ENCODE data around the gene HDAC3. TPM values are rescaled to one million over a fixed set of nuclear protein-coding genes. Genes with fewer than 3 reads are reported as not detected.

HDAC3 gene
- 10 to 100 TPM; 24.5 to 39.0 (median 32.2) TPM for total RNA-seq
- polyA plus RNA-seq, result 10 to 100 TPM; 33.3 TPM
- long read RNA-seq, donor 1, transcript HDAC3-201 (15 exons, 1,959 nt), result major isoform, 65 of 95 reads
- long read RNA-seq, donor 1, partial matches to known transcripts, result 8 of 95 reads
- long read RNA-seq, donor 1, other reads (novel, unspliced or antisense), result 18 of 95 reads
- long read RNA-seq, donor 2, transcript HDAC3-201 (15 exons, 1,959 nt), result major isoform, 195 of 242 reads
- long read RNA-seq, donor 2, partial matches to known transcripts, result 21 of 242 reads
- long read RNA-seq, donor 2, other reads (novel, unspliced or antisense), result 24 of 242 reads
- long read RNA-seq, donor 3, transcript HDAC3-201 (15 exons, 1,959 nt), result major isoform, 46 of 64 reads
- long read RNA-seq, donor 3, partial matches to known transcripts, result 2 of 64 reads
- long read RNA-seq, donor 3, other reads (novel, unspliced or antisense), result 16 of 64 reads

GRCh38 chr5:141636413-141637122 is at the start of gene HDAC3, which contains the start of gene RELL2:
TSS of gene HDAC3 (minus strand) at chr5:141636849. CDS start at chr5:141636790, 59 bp downstream.
TSS of gene RELL2 (plus strand) at chr5:141636997. CDS start at chr5:141638226, 1,229 bp downstream.
- H3K9me3 ChIP-seq, result no peaks in the 10 kb centered on the region
- ATAC-seq (peak; percentile 91 to 98 (median 97)), DNase-seq (peak; percentile 94 to 97 (median 95))
- H3K4me3 ChIP-seq, result peak within 1 kb of the TSS; percentile 45 to 97 (median 78)
- TF ChIP-seq POLR2A (IDR thresholded peaks at IDR 0.05) (peak; percentile 63 to 97), CTCF (IDR thresholded peaks at IDR 0.05) (no peak)
- peaks cover 0 to 27% (median 8%) of the 10 kb centered on the region in 9 donors for H3K36me3 ChIP-seq
- WGBS, 4 donors, result 0 to 1% (median 0%) methylated on average over 27 to 55 of the region's 55 CpGs
- intact Hi-C loops (cut with DNase I), result no loop called here
- H3K27ac ChIP-seq, result peak within 1 kb of the TSS in 11 of 12 donors; percentile 57 to 85 (median 73)
- peaks cover 3 to 49% (median 24%) of the 10 kb centered on the region in 12 donors for H3K4me1 ChIP-seq
- no peaks in the 10 kb centered on the region for H3K27me3 ChIP-seq

GRCh38 chr5:141685591-141685990 is 48.9 kb upstream of the HDAC3 start:
- Histone ChIP-seq H3K4me3 (no peak overlapping the region), H3K4me1 (peaks cover 0 to 45% (median 21%) of the 10 kb centered on the region in 12 donors), H3K36me3 (no peaks in the 10 kb centered on the region), H3K27me3 (no peaks in the 10 kb centered on the region), H3K9me3 (no peaks in the 10 kb centered on the region), H3K27ac (no peak overlapping the region)
- ATAC-seq (no peak), DNase-seq (no peak)
- TF ChIP-seq CTCF (IDR thresholded peaks at IDR 0.05) (no peak), POLR2A (IDR thresholded peaks at IDR 0.05) (no peak)
- intact Hi-C loops (cut with DNase I), result no loop called here
- WGBS, 4 donors, result 69 to 81% (median 71%) methylated on average over 1 of the region's 1 CpG

GRCh38 chr5:141683596-141684141 is 47.0 kb upstream of the HDAC3 start:
- Histone ChIP-seq H3K4me3 (peak overlapping the region in 1 of 12 donors; percentile 25), H3K36me3 (peaks cover 0 to 9% (median under 1%) of the 10 kb centered on the region in 9 donors), H3K4me1 (peaks cover 0 to 57% (median 28%) of the 10 kb centered on the region in 12 donors), H3K27me3 (no peaks in the 10 kb centered on the region), H3K9me3 (no peaks in the 10 kb centered on the region), H3K27ac (peak overlapping the region in 11 of 12 donors; percentile 2 to 76 (median 51))
- ATAC-seq, result no peak
- DNase-seq, result no peak
- intact Hi-C loops (cut with DNase I), result no loop called here
- TF ChIP-seq POLR2A (IDR thresholded peaks at IDR 0.05) (no peak), CTCF (IDR thresholded peaks at IDR 0.05) (no peak)

All from heart left ventricle (tissue), 16 donors.